Thyroid gland (tissue), 4 donors: ENCODE results near the gene TMEM242. TPM values are rescaled to one million over a fixed set of nuclear protein-coding genes. Genes with fewer than 3 reads are reported as not detected.

ENCODE experiments used
- DNase-seq, 2 donors: peaks; one replicate each; pipeline ENCODE4 v3.0.0-alpha.2; 2019
- H3K27ac ChIP-seq, 3 donors: fragments of 200-600 bp; sonication (generic); 1 replicate in 2 of 3; 2 replicates in 1 of 3; pipeline ENCODE4 v1.5.1; 2016 to 2019; ENCODE audit warnings: mild to moderate bottlenecking in 1 of 3, moderate library complexity in 1 of 3
- H3K27me3 ChIP-seq: fragments of 200-600 bp; sonication (generic); one replicate; pipeline ENCODE4 v1.5.1; 2019
- H3K36me3 ChIP-seq, 2 donors: fragments of 200-600 bp; sonication (generic); one replicate each; pipeline ENCODE4 v1.5.1; 2016 to 2019
- H3K4me1 ChIP-seq, 2 donors: fragments of 200-600 bp; sonication (generic); one replicate each; pipeline ENCODE4 v1.5.1; 2017 to 2019
- H3K4me3 ChIP-seq, 3 donors: fragments of 200-600 bp; sonication (generic); replicated peaks in 1 of 3; 1 replicate in 2 of 3; 2 replicates in 1 of 3; pipeline ENCODE4 v1.5.1; 2016; ENCODE audit warnings: mild to moderate bottlenecking in 1 of 3
- H3K9me3 ChIP-seq: fragments of 200-600 bp; sonication (generic); one replicate; pipeline ENCODE4 v1.5.1; 2017
- POLR2A ChIP-seq, 2 donors: fragments of 450-650 bp; IDR thresholded peaks; one replicate each; pipeline ENCODE4 v1.6.1; 2017; ENCODE audit warnings: antibody characterized with exemption in 2 of 2, mild to moderate bottlenecking in 2 of 2, moderate library complexity in 1 of 2
- WGBS, 2 donors: methylation state at CpG; one replicate each; pipeline ENCODE4 v1.1.5; 2017; 5-methylcytosine and 5-hydroxymethylcytosine counted together
- intact Hi-C: fragments of 100-400 bp; cut with DNase I; formaldehyde crosslinking; loops from one replicate; pipeline ENCODE4 v1.15.1; 2023
- total RNA-seq, 4 donors: library from RNA; depleted of rRNA; stranded (reverse); fragments of >200 nt; gene quantifications; one replicate each; pipeline ENCODE4 v1.2.3, GENCODE V29; 2016
- TF ChIP-seq, protein P1 (sequence below), 6 experiments: fragments of 200-600 bp in 3 of 6; fragments of 450-650 bp in 3 of 6; sonication (generic) in 3 of 6; IDR thresholded peaks; one replicate each; pipeline ENCODE4 v1.5.1; 2016 to 2019; ENCODE audit warnings: antibody characterized with exemption in 6 of 6, mild to moderate bottlenecking in 2 of 6, inconsistent platforms in 1 of 6, moderate library complexity in 1 of 6

Gene TMEM242
- total RNA-seq, 4 donors from 2014 or later = 7.0 to 14.0 (median 9.7) TPM

DNA sequence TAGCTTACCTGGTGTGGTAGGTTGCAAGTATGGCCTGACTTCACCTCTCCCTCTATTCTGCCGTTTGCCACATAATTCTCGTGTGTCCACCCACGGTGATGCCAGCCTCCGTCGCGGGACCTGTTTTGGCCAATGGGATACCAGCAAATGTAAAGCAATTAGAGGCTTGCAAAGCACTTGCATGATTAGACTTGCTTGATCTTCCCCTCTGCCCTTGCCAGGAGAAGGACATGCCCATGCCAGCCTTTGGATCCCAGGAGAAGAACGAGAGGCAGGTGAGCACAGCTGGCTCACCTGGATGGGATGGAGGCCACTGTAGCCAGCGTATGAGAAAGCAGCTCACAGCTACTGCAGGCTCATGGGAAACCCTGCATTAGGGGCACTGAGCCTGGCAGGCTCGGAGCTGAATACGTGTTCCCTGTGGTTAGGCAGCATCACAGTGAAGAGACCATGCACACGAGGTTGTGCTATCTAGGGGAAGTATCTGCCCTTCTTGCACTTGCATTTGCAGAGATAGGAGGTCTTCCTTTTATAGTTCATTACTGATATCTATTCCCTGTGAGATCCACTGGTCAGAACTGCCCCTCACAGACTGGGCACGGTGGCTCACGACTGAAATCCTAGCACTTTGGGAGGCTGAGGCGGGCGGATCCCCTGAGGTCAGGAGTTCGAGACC is 62.4 kb downstream of the TMEM242 start:
- DNase-seq = no peak
- intact Hi-C loops = no loop called here

DNA sequence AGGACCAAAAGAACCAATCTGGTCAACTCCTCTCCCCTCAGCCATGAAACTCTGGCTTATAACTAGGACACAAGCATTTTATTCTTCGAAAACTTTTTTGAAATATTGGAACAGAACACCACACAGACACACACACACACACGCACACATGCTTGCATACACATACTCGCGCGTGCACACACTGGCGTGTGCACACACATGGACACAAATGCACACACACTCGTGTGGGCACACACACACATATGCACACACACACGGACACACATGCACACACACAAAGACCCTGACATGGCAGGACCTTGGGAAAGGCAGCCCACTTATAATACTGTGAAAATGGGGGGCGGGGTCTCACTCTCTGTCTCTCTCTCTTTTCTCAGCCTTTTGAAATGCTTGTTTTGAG is 63.9 kb downstream of the TMEM242 start:
- Histone ChIP-seq H3K4me3 (no peak overlapping the region), H3K36me3 (no peaks in the 10 kb centered on the region), H3K27ac (no peak overlapping the region), H3K9me3 (no peaks in the 10 kb centered on the region), H3K4me1 (peaks cover 0 to 4% of the 10 kb centered on the region in 2 donors), H3K27me3 (no peaks in the 10 kb centered on the region)
- WGBS, 2 donors = 96 to 98% methylated on average over 9 of the region's 9 CpGs
- no peak for DNase-seq
- intact Hi-C loops = no loop called here
- no peak for TF ChIP-seq POLR2A (IDR thresholded peaks at IDR 0.05)
- TF ChIP-seq, protein P1, sequence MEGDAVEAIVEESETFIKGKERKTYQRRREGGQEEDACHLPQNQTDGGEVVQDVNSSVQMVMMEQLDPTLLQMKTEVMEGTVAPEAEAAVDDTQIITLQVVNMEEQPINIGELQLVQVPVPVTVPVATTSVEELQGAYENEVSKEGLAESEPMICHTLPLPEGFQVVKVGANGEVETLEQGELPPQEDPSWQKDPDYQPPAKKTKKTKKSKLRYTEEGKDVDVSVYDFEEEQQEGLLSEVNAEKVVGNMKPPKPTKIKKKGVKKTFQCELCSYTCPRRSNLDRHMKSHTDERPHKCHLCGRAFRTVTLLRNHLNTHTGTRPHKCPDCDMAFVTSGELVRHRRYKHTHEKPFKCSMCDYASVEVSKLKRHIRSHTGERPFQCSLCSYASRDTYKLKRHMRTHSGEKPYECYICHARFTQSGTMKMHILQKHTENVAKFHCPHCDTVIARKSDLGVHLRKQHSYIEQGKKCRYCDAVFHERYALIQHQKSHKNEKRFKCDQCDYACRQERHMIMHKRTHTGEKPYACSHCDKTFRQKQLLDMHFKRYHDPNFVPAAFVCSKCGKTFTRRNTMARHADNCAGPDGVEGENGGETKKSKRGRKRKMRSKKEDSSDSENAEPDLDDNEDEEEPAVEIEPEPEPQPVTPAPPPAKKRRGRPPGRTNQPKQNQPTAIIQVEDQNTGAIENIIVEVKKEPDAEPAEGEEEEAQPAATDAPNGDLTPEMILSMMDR (IDR thresholded peaks at IDR 0.05) = no peak

More for the DNA sequence above, 62.4 kb downstream of the TMEM242 start:
- TF ChIP-seq, protein P1 (IDR thresholded peaks at IDR 0.05) = no peak
- TF ChIP-seq POLR2A (IDR thresholded peaks at IDR 0.05) = no peak
- H3K27ac ChIP-seq = no peak overlapping the region
- 83 to 86% methylated on average over 14 to 16 of the region's 16 CpGs for WGBS, 2 donors
- no peaks in the 10 kb centered on the region for H3K27me3 ChIP-seq
- H3K36me3 ChIP-seq = no peaks in the 10 kb centered on the region
- H3K9me3 ChIP-seq = no peaks in the 10 kb centered on the region
- H3K4me1 ChIP-seq = peaks cover 0 to 4% of the 10 kb centered on the region in 2 donors
- H3K4me3 ChIP-seq = no peak overlapping the region

DNA sequence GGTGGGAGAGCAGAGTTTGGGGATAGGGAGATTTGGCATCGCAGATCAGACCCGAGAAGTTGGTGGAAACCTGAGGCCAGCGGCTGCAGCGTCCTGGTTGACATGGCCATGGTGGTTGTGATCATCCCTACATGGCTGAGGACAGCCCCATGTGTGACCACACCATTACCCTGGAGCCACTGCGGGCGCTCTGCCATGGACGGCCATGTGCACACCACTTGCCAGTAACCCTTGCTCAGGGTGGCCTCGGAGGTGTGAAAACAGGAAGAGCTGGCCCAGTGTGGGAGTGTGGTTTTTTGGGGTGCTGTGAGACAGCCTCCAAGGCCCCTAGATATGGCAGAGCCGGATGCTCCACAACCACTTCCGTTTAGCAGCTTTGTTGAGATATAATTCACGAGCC is 64.4 kb downstream of the TMEM242 start:
- intact Hi-C loops = no loop called here
- TF ChIP-seq, protein P1 (IDR thresholded peaks at IDR 0.05) = no peak
- TF ChIP-seq POLR2A (IDR thresholded peaks at IDR 0.05) = no peak
- Histone ChIP-seq H3K4me3 (no peak overlapping the region), H3K27me3 (no peaks in the 10 kb centered on the region), H3K4me1 (peaks cover 0 to 4% of the 10 kb centered on the region in 2 donors), H3K27ac (no peak overlapping the region), H3K9me3 (no peaks in the 10 kb centered on the region), H3K36me3 (no peaks in the 10 kb centered on the region)
- 90 to 100% methylated on average over 3 to 11 of the region's 11 CpGs for WGBS, 2 donors
- DNase-seq = no peak

DNA sequence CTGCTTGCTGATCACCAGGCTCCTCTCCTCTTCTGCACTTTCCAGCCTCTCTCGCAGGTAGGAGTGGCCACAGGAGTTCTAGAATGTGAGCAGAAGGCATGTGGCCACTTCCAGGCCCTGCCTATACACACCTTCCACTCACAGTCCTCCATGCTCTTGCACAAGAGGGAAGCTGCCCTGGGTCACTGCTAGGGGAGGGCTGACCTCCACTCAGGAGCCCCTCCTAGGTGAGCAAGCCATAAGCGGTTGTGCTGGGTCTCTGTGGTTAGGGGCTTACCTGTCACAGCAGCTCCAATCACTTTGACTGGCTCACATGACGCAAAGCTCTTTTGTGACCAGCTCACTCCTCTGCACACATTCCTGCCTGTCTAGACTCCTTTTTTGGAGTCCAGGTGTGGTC is 68.2 kb downstream of the TMEM242 start:
- no peaks in the 10 kb centered on the region for H3K27me3 ChIP-seq
- intact Hi-C loops = no loop called here
- peak in 1 of 2 donors; percentile 30 for DNase-seq

DNA sequence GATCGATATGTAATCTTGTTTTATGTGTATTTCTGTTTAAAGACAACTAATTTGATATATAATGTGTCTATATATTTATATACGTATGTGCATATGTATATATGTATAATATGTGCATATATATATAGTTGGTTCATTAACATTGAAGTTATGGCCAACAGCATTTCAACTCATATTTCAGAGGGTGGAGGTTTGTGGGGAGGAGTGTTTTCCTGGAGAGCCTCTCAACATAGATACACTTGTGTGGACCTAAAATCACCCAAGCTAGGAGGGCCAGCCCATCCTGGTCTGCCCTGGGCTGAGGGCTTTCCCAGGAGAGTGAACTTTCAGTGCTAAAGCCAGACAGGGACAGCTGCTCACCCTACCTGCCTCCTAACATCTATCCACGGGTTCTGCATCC is 68.8 kb downstream of the TMEM242 start:
- Histone ChIP-seq H3K27ac (no peak overlapping the region), H3K27me3 (no peaks in the 10 kb centered on the region), H3K36me3 (no peaks in the 10 kb centered on the region), H3K4me3 (no peak overlapping the region), H3K4me1 (no peaks in the 10 kb centered on the region), H3K9me3 (no peaks in the 10 kb centered on the region)
- DNase-seq = no peak
- WGBS, 2 donors = 63 to 81% methylated on average over 3 of the region's 3 CpGs
- no peak for TF ChIP-seq POLR2A (IDR thresholded peaks at IDR 0.05)
- TF ChIP-seq, protein P1 (IDR thresholded peaks at IDR 0.05) = no peak
- intact Hi-C loops = no loop called here

More for the DNA sequence above, 68.2 kb downstream of the TMEM242 start:
- H3K4me1 ChIP-seq = no peaks in the 10 kb centered on the region
- no peaks in the 10 kb centered on the region for H3K9me3 ChIP-seq
- TF ChIP-seq POLR2A (IDR thresholded peaks at IDR 0.05) = no peak
- no peaks in the 10 kb centered on the region for H3K36me3 ChIP-seq
- H3K27ac ChIP-seq = no peak overlapping the region
- WGBS, 2 donors = 75% methylated on average over 3 of the region's 3 CpGs
- no peak overlapping the region for H3K4me3 ChIP-seq
